Stomach (tissue), 19 donors: ENCODE measurements around the gene TMEM8B. TPM values are rescaled to one million over a fixed set of nuclear protein-coding genes. Genes with fewer than 3 reads are reported as not detected.

ENCODE experiments used
- DNase-seq, 2 donors: peaks; one replicate each; pipeline versions ENCODE4 v3.0.0 to v3.0.0-alpha.2; 2013 to 2019
- H3K27ac ChIP-seq, 5 donors: fragments of 200-600 bp in 4 of 5; sonication (generic) in 4 of 5; one replicate each; pipeline ENCODE4 v1.5.1; 2013 to 2019; ENCODE audit warnings: mild to moderate bottlenecking in 1 of 5, moderate library complexity in 1 of 5
- H3K27me3 ChIP-seq, 3 donors: fragments of 200-600 bp; sonication (generic); one replicate each; pipeline ENCODE4 v1.5.1; 2017 to 2019; ENCODE audit warnings: mixed run types in 1 of 3
- H3K36me3 ChIP-seq, 4 donors: fragments of 200-600 bp; sonication (generic); 1 replicate in 3 of 4; 2 replicates in 1 of 4; pipeline ENCODE4 v1.5.1; 2016 to 2019
- H3K4me1 ChIP-seq, 4 donors: fragments of 200-600 bp; sonication (generic); one replicate each; pipeline ENCODE4 v1.5.1; 2016 to 2019
- H3K4me3 ChIP-seq, 4 donors: fragments of 200-600 bp; sonication (generic) in 3 of 4; one replicate each; pipeline ENCODE4 v1.5.1; 2016 to 2019; ENCODE audit warnings: mild to moderate bottlenecking in 1 of 4
- H3K9me3 ChIP-seq, 4 donors: fragments of 200-600 bp; sonication (generic); one replicate each; pipeline ENCODE4 v1.5.1; 2016 to 2019
- EP300 ChIP-seq: sonication (generic); formaldehyde crosslinking; IDR thresholded peaks from one replicate; pipeline ENCODE4 v1.6.1; 2017; ENCODE audit warnings: antibody characterized with exemption
- POLR2A ChIP-seq, 4 donors: fragments of 450-650 bp; IDR thresholded peaks; one replicate each; pipeline ENCODE4 v1.6.1; 2016; ENCODE audit warnings: antibody characterized with exemption in 4 of 4, control low read depth in 2 of 4, mild to moderate bottlenecking in 1 of 4, moderate library complexity in 1 of 4
- POLR2AphosphoS5 ChIP-seq, 3 donors: sonication (generic); formaldehyde crosslinking; IDR thresholded peaks; one replicate each; pipeline ENCODE4 v1.6.1; 2016; ENCODE audit warnings: antibody characterized with exemption in 3 of 3
- WGBS, 5 donors: extraction: QIAGEN DNeasy Blood & Tissue Kit in 3 of 5; methylation state at CpG; one replicate each; pipeline versions ENCODE4 v1.1.5 to v1.1.7; 2013 to 2018; 5-methylcytosine and 5-hydroxymethylcytosine counted together
- intact Hi-C: fragments of 100-400 bp; cut with DNase I; formaldehyde crosslinking; loops from one replicate; pipeline ENCODE4 v1.15.1; 2023; ENCODE audit warnings: low total_unique reads
- long read RNA-seq, 10 donors: transcript quantifications; one replicate each; lab custom pipeline, GENCODE V29; 2026
- polyA plus RNA-seq, 3 donors: library from polyadenylated mRNA; stranded (reverse); fragments of 200-250 nt; gene quantifications; one replicate each; pipeline ENCODE4 v1.2.3, GENCODE V29; 2013
- total RNA-seq, 5 donors: library from RNA; depleted of rRNA; stranded (reverse); fragments of >200 nt; gene quantifications; one replicate each; pipeline versions ENCODE4 v1.1.0 to v1.2.3, GENCODE V29; 2014 to 2016
- TF ChIP-seq, protein P1 (sequence below), 7 experiments: fragments of 450-650 bp in 4 of 7; fragments of 200-600 bp in 3 of 7; sonication (generic) in 3 of 7; IDR thresholded peaks; one replicate each; pipeline ENCODE4 v1.5.1; 2016 to 2019; ENCODE audit warnings: antibody characterized with exemption in 7 of 7, control low read depth in 2 of 7, mild to moderate bottlenecking in 1 of 7
- donor health status: healthy with polysubstance abuse.
- donor health status: Bipolar disorder and iron deficiency.
- donor health status: healthy.

Gene TMEM8B
- 10 to 100 TPM in 3 of 5 donors, 1 to 10 TPM in 2; 4.6 to 81.4 (median 11.6) TPM for total RNA-seq
- polyA plus RNA-seq = 1 to 10 TPM; 7.0 to 9.2 (median 7.0) TPM
- long read RNA-seq, donor 1 = 0 reads
- long read RNA-seq, donor 2, full-length matches to known transcripts = 2 of 2 reads
- long read RNA-seq, donor 2, partial matches to known transcripts = 0 of 2 reads
- long read RNA-seq, donor 2, other reads (novel, unspliced or antisense) = 0 of 2 reads
- long read RNA-seq, donor 3 = 0 reads
- long read RNA-seq, donor 4 = 0 reads
- long read RNA-seq, donor 5, full-length matches to known transcripts = 1 of 59 reads
- long read RNA-seq, donor 5, partial matches to known transcripts = 21 of 59 reads
- long read RNA-seq, donor 5, other reads (novel, unspliced or antisense) = 37 of 59 reads
- long read RNA-seq, donor 6, full-length matches to known transcripts = 1 of 8 reads
- long read RNA-seq, donor 6, partial matches to known transcripts = 7 of 8 reads
- long read RNA-seq, donor 6, other reads (novel, unspliced or antisense) = 0 of 8 reads
- long read RNA-seq, donor 7 = 0 reads
- long read RNA-seq, donor 8, full-length matches to known transcripts = 1 of 1 reads
- long read RNA-seq, donor 8, partial matches to known transcripts = 0 of 1 reads
- long read RNA-seq, donor 8, other reads (novel, unspliced or antisense) = 0 of 1 reads
- long read RNA-seq, donor 9, partial matches to known transcripts = 10 of 10 reads
- long read RNA-seq, donor 9, other reads (novel, unspliced or antisense) = 0 of 10 reads
- long read RNA-seq, donor 10 = 0 reads

- WGBS, 5 donors = 0 to 1% (median 1%) methylated on average over 4 to 53 of the region's 53 CpGs
- intact Hi-C loops = no loop called here
- Histone ChIP-seq H3K4me3 (peak within 1 kb of the TSS; percentile 61 to 90 (median 78)), H3K4me1 (peaks cover 36 to 64% (median 58%) of the 10 kb centered on the region in 4 donors), H3K9me3 (no peaks in the 10 kb centered on the region), H3K27me3 (no peaks in the 10 kb centered on the region), H3K36me3 (no peaks in the 10 kb centered on the region), H3K27ac (peak within 1 kb of the TSS; percentile 95 to 100 (median 98))
- TF ChIP-seq POLR2AphosphoS5 (IDR thresholded peaks at IDR 0.05) (peak; percentile 8 to 44 (median 30)), EP300 (no peak)
- DNase-seq = peak; percentile 99
Observed at GRCh38 chr9:35829084-35829763, at the start of gene TMEM8B. Gene TMEM8B (plus strand): TSS chr9:35829228. CDS start chr9:35829448, 220 bp downstream.

GRCh38 chr9:35781066-35781465, 48.0 kb upstream of the TMEM8B start:
- Histone ChIP-seq H3K27me3 (no peaks in the 10 kb centered on the region), H3K27ac (no peak overlapping the region), H3K4me1 (no peaks in the 10 kb centered on the region), H3K9me3 (no peaks in the 10 kb centered on the region), H3K4me3 (no peak overlapping the region), H3K36me3 (peaks cover 0 to 4% (median 0%) of the 10 kb centered on the region in 4 donors)
- TF ChIP-seq POLR2A (IDR thresholded peaks at IDR 0.05) = no peak
- TF ChIP-seq, protein P1, sequence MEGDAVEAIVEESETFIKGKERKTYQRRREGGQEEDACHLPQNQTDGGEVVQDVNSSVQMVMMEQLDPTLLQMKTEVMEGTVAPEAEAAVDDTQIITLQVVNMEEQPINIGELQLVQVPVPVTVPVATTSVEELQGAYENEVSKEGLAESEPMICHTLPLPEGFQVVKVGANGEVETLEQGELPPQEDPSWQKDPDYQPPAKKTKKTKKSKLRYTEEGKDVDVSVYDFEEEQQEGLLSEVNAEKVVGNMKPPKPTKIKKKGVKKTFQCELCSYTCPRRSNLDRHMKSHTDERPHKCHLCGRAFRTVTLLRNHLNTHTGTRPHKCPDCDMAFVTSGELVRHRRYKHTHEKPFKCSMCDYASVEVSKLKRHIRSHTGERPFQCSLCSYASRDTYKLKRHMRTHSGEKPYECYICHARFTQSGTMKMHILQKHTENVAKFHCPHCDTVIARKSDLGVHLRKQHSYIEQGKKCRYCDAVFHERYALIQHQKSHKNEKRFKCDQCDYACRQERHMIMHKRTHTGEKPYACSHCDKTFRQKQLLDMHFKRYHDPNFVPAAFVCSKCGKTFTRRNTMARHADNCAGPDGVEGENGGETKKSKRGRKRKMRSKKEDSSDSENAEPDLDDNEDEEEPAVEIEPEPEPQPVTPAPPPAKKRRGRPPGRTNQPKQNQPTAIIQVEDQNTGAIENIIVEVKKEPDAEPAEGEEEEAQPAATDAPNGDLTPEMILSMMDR (IDR thresholded peaks at IDR 0.05) = no peak
- no peak for TF ChIP-seq POLR2AphosphoS5 (IDR thresholded peaks at IDR 0.05)
- TF ChIP-seq EP300 = no peak
- intact Hi-C loops = no loop called here
- no peak for DNase-seq
- 50 to 82% (median 78%) methylated on average over 2 of the region's 2 CpGs for WGBS, 5 donors

- H3K4me1 ChIP-seq = no peaks in the 10 kb centered on the region
- H3K9me3 ChIP-seq = no peaks in the 10 kb centered on the region
- no peak overlapping the region for H3K4me3 ChIP-seq
- no peak for DNase-seq
- TF ChIP-seq, protein P1 (IDR thresholded peaks at IDR 0.05) = no peak
- no peak for TF ChIP-seq EP300
- no peak for TF ChIP-seq POLR2A (IDR thresholded peaks at IDR 0.05)
- TF ChIP-seq POLR2AphosphoS5 (IDR thresholded peaks at IDR 0.05) = no peak
- no peak overlapping the region for H3K27ac ChIP-seq
- H3K36me3 ChIP-seq = peaks cover 0 to 4% (median 2%) of the 10 kb centered on the region in 4 donors
- no peaks in the 10 kb centered on the region for H3K27me3 ChIP-seq
- intact Hi-C loops = no loop called here
Observed at GRCh38 chr9:35783418-35783817, 45.6 kb upstream of the TMEM8B start.

- intact Hi-C loops = no loop called here
- no peak overlapping the region for H3K4me3 ChIP-seq
- no peak overlapping the region for H3K27ac ChIP-seq
- H3K4me1 ChIP-seq = peaks cover 37 to 44% (median 40%) of the 10 kb centered on the region in 4 donors
- no peaks in the 10 kb centered on the region for H3K9me3 ChIP-seq
- H3K27me3 ChIP-seq = peaks cover 0 to 5% (median 0%) of the 10 kb centered on the region in 3 donors
- DNase-seq = no peak
- TF ChIP-seq POLR2A (IDR thresholded peaks at IDR 0.05) = no peak
- no peak for TF ChIP-seq EP300
- no peak for TF ChIP-seq POLR2AphosphoS5 (IDR thresholded peaks at IDR 0.05)
- TF ChIP-seq, protein P1 (IDR thresholded peaks at IDR 0.05) = no peak
- peaks cover 0 to 5% (median 4%) of the 10 kb centered on the region in 4 donors for H3K36me3 ChIP-seq
- WGBS, 5 donors = 89 to 100% (median 98%) methylated on average over 2 of the region's 2 CpGs
Observed at GRCh38 chr9:35789541-35789940, 39.5 kb upstream of the TMEM8B start.
